ENCODE measurements around the gene HPDL. TPM values are rescaled to one million over a fixed set of nuclear protein-coding genes. Genes with fewer than 3 reads are reported as not detected.

HPDL gene
- total RNA-seq, 2 donors from 2014 or later, result 3.6 to 11.4 TPM

Other genes starting within 250 kb of the HPDL start
- gene ZSWIM5, start 120.3 kb upstream of the HPDL start, total RNA-seq, result 10 to 100 TPM in 1 of 2 donors, 1 to 10 TPM in 1; 8.6 to 11.1 TPM
- gene TOE1, start 13.3 kb downstream of the HPDL start, total RNA-seq, result 10 to 100 TPM in 1 of 2 donors, 1 to 10 TPM in 1; 9.5 to 12.6 TPM
- gene MUTYH, start 13.5 kb downstream of the HPDL start, total RNA-seq, result 10 to 100 TPM; 28.1 to 29.1 TPM
- gene TESK2, start 164.3 kb downstream of the HPDL start, total RNA-seq, result 10 to 100 TPM in 1 of 2 donors, 1 to 10 TPM in 1; 8.4 to 17.5 TPM
- gene CCDC163, start 173.2 kb downstream of the HPDL start, total RNA-seq, result 1 to 10 TPM; 1.6 to 3.5 TPM
- 10 to 100 TPM in 1 of 2 donors, 1 to 10 TPM in 1; 8.4 to 15.9 TPM for gene MMACHC, start 173.4 kb downstream of the HPDL start, total RNA-seq
- gene PRDX1, start 195.0 kb downstream of the HPDL start, total RNA-seq, result 100 to 1,000 TPM; 286 to 299 TPM
- gene AKR1A1, start 223.9 kb downstream of the HPDL start, total RNA-seq, result 100 to 1,000 TPM; 186 to 220 TPM